Measurements from ENCODE around the gene PEX11B. TPM values are rescaled to one million over a fixed set of nuclear protein-coding genes. Genes with fewer than 3 reads are reported as not detected.

Gene PEX11B
- polyA plus RNA-seq, 1 donor (not counting 4 experiments of a cell fraction or from before 2014, with no cell fraction given): 97.7 TPM

- no peak overlapping the region for H3K27ac ChIP-seq (ENCODE audit: control insufficient read depth, insufficient read depth, low read length)
- no peaks in the 10 kb centered on the region for H3K9me3 ChIP-seq (ENCODE audit: control insufficient read depth, low read depth, low read length)
- no peak for FAIRE-seq
- peaks cover under 1% of the 10 kb centered on the region for H3K79me2 ChIP-seq (ENCODE audit: control insufficient read depth, insufficient read depth, low read length)
- TF ChIP-seq CTCF (optimal IDR thresholded peaks at IDR 0.05 in 1 of 3, IDR thresholded peaks at IDR 0.05 in 1 of 3, conservative IDR thresholded peaks at IDR 0.05 in 1 of 3; ENCODE audit: extremely low read depth in 1 of 3, insufficient read depth in 2 of 3, low read length in 3 of 3): no peak
- no peak for TF ChIP-seq EZH2 (IDR thresholded peaks at IDR 0.05; ENCODE audit: low read length)
- no peak overlapping the region for H3K9ac ChIP-seq (ENCODE audit: control insufficient read depth, extremely low read depth, insufficient read depth, low read length)
- H3K4me2 ChIP-seq (ENCODE audit: control insufficient read depth, extremely low read depth, insufficient read depth, low read depth, low read length): no peak overlapping the region
- H3K4me3 ChIP-seq (ENCODE audit: control insufficient read depth in 2 of 3, extremely low read depth in 1 of 3, insufficient read depth in 2 of 3, low read depth in 1 of 3, low read length in 3 of 3): no peak overlapping the region
- dilution Hi-C loops (cut with MboI; ENCODE audit: extremely low pct_ligation_motif_present, low sequenced_read_pairs): no loop called here
- H2AFZ ChIP-seq (ENCODE audit: control insufficient read depth, low read length): no peak overlapping the region
- peaks cover 11% of the 10 kb centered on the region for H3K27me3 ChIP-seq (ENCODE audit: control insufficient read depth, extremely low read depth, insufficient read depth, low read length)
- no peaks in the 10 kb centered on the region for H3K36me3 ChIP-seq (ENCODE audit: control insufficient read depth in 2 of 2, extremely low read depth in 1 of 2, insufficient read depth in 2 of 2, low read length in 2 of 2)
- no peak for DNase-seq (ENCODE audit: low read depth, low spot score)
- peaks cover 5% of the 10 kb centered on the region for H3K4me1 ChIP-seq (ENCODE audit: control insufficient read depth, extremely low read depth, insufficient read depth, low read length)
- H3K9me1 ChIP-seq (ENCODE audit: control insufficient read depth, extremely low read depth, insufficient read depth, low read length): no peaks in the 10 kb centered on the region
- H4K20me1 ChIP-seq (ENCODE audit: control insufficient read depth, extremely low read depth, insufficient read depth, low read length): no peaks in the 10 kb centered on the region
These were observed 55.1 kb downstream of the PEX11B start for GRCh38 chr1:145863282-145864018.

Other genes starting within 250 kb of the PEX11B start
- 0.08 to 0.21 TPM (median 0.15 TPM) in 3 replicates for gene PDZK1, start 211.3 kb downstream of the PEX11B start, polyA plus RNA-seq
- gene CD160, start 199.2 kb downstream of the PEX11B start, polyA plus RNA-seq: not detected in 3 replicates
- 7.4 to 10.1 TPM (median 7.4 TPM) in 3 replicates for gene RNF115, start 94.6 kb downstream of the PEX11B start, polyA plus RNA-seq
- 33.9 to 44.4 TPM (median 34.4 TPM) in 3 replicates for gene POLR3C, start 94.5 kb downstream of the PEX11B start, polyA plus RNA-seq
- gene NUDT17, start 73.1 kb downstream of the PEX11B start, polyA plus RNA-seq: 1.3 to 1.6 TPM (median 1.3 TPM) in 3 replicates
- gene PIAS3, start 59.6 kb downstream of the PEX11B start, polyA plus RNA-seq: 26.9 to 29.7 TPM (median 27.6 TPM) in 3 replicates
- 0.08 to 1.3 TPM (median 0.46 TPM) in 3 replicates for gene ANKRD35, start 32.9 kb downstream of the PEX11B start, polyA plus RNA-seq
- gene ITGA10, start 8.7 kb downstream of the PEX11B start, polyA plus RNA-seq: 0.54 to 0.90 TPM (median 0.65 TPM) in 3 replicates
- 111 to 209 TPM (median 194 TPM) in 3 replicates for gene RBM8A, start 8.8 kb upstream of the PEX11B start, polyA plus RNA-seq
- gene LIX1L, start 39.3 kb upstream of the PEX11B start, polyA plus RNA-seq: 9.2 to 26.4 TPM (median 20.0 TPM) in 3 replicates
- gene ANKRD34A, start 45.9 kb upstream of the PEX11B start, polyA plus RNA-seq: 0.53 to 0.83 TPM (median 0.66 TPM) in 3 replicates
- gene POLR3GL, start 46.0 kb upstream of the PEX11B start, polyA plus RNA-seq: 8.1 to 14.0 TPM (median 10.0 TPM) in 3 replicates
- gene TXNIP, start 77.9 kb upstream of the PEX11B start, polyA plus RNA-seq: 89.7 to 165 TPM (median 159 TPM) in 3 replicates
- 0.04 TPM in 1 of 3 replicates, not detected in the others for gene HJV, start 103.0 kb upstream of the PEX11B start, polyA plus RNA-seq
- gene NBPF10, start 226.1 kb upstream of the PEX11B start, polyA plus RNA-seq: 1.1 to 2.1 TPM (median 1.7 TPM) in 3 replicates